Muscle layer of duodenum (tissue), 2 donors: Measurements from ENCODE around the gene PROK1.

Experiments used
- H3K27ac ChIP-seq: one replicate; pipeline ENCODE4 v1.7.0; 2013; ENCODE audit warnings: mild to moderate bottlenecking, low read length
- H3K27me3 ChIP-seq: one replicate; pipeline ENCODE4 v1.7.0; 2013; ENCODE audit warnings: low read depth, mild to moderate bottlenecking, control low read depth, low read length
- H3K36me3 ChIP-seq, 2 donors: one replicate each; pipeline ENCODE4 v1.7.0; 2013; ENCODE audit warnings: low read length in 2 of 2, control low read depth in 1 of 2, mild to moderate bottlenecking in 1 of 2; ENCODE audit not compliant: insufficient read depth in 2 of 2, control insufficient read depth in 1 of 2
- H3K4me1 ChIP-seq, 2 donors: one replicate each; pipeline ENCODE4 v1.7.0; 2013; ENCODE audit warnings: low read length in 2 of 2, mild to moderate bottlenecking in 2 of 2, control low read depth in 1 of 2, moderate library complexity in 1 of 2; ENCODE audit not compliant: insufficient read depth in 2 of 2, control insufficient read depth in 1 of 2
- H3K4me3 ChIP-seq, 2 donors: one replicate each; pipeline ENCODE4 v1.7.0; 2013; ENCODE audit warnings: low read length in 2 of 2, low read depth in 1 of 2, mild to moderate bottlenecking in 1 of 2
- H3K9me3 ChIP-seq, 2 donors: one replicate each; pipeline ENCODE4 v1.7.0; 2013; ENCODE audit warnings: low read length in 2 of 2, control low read depth in 1 of 2, mild to moderate bottlenecking in 1 of 2; ENCODE audit not compliant: control insufficient read depth in 1 of 2
- donor health status: healthy.

The PROK1 gene

DNA sequence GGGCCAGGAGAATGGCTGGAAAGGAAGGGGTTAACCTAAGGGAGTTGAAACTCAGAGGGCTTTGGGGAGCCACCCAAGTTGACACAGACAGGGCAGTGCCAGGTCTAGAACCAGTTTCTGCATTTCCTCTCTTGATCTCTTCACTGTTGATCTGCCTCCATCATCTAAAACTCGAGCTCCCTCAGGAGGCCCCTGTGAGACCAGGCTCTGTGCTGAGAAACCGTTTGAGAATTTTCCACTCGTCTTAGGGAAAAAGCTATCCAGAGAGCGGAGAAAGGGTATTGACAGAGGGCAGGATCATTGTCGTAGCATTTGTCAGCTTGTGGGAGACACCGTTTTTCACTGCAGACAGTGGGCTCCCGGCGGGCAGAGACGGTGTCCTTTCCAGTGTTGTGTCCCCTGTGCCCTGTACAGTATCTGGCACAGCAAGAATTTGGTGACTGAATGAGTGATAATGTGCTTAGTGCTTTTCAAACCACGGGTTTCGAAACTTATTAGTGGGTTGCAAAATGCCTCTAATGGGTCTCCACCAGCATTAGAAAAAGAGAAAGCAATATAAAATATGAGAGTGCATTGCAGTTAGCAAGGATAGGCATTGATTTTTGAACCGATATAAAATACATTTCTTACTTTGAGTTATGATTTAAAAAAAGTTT, 31.1 kb downstream of the PROK1 start:
- Histone ChIP-seq H3K9me3 (no peaks in the 10 kb centered on the region), H3K4me1 (no peaks in the 10 kb centered on the region), H3K4me3 (no peak overlapping the region), H3K27me3 (no peaks in the 10 kb centered on the region), H3K27ac (no peak overlapping the region), H3K36me3 (no peaks in the 10 kb centered on the region)

DNA sequence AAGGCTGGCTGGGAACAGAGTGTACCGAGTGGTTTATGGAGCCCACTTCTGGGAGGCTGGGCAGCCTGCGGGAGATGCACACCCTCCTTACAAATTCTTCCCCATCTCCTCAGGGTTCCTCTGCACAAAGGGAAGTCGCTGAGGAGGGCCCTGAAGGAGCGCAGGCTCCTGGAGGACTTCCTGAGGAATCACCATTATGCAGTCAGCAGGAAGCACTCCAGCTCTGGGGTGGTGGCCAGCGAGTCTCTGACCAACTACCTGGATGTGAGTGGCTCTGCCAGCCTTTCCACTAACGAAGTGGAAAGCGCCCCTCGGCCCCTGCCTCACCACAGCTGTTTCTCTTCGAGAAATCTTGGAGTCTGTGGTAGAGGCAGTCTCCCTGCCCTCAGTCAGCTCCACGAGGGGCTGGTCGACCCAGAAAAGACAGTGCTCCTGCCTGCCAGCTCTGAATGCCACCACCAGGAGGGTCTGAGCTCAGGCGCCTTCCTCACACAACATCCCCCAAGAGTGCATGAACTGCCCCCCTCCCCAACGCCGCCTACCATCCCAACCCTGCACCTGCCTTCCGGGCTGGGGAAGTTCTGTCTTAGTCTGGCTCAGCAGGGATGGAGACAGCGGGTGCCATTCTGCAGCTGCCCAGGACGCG, 31.8 kb downstream of the PROK1 start:
- Histone ChIP-seq H3K27ac (no peak overlapping the region), H3K27me3 (no peaks in the 10 kb centered on the region), H3K36me3 (no peaks in the 10 kb centered on the region), H3K4me1 (no peaks in the 10 kb centered on the region), H3K4me3 (no peak overlapping the region), H3K9me3 (no peaks in the 10 kb centered on the region)

- Histone ChIP-seq H3K36me3 (no peaks in the 10 kb centered on the region), H3K4me3 (no peak overlapping the region), H3K27me3 (no peaks in the 10 kb centered on the region), H3K9me3 (no peaks in the 10 kb centered on the region), H3K4me1 (no peaks in the 10 kb centered on the region), H3K27ac (no peak overlapping the region)
These were observed 32.3 kb downstream of the PROK1 start for GRCh38 chr1:110483308-110483685.

DNA sequence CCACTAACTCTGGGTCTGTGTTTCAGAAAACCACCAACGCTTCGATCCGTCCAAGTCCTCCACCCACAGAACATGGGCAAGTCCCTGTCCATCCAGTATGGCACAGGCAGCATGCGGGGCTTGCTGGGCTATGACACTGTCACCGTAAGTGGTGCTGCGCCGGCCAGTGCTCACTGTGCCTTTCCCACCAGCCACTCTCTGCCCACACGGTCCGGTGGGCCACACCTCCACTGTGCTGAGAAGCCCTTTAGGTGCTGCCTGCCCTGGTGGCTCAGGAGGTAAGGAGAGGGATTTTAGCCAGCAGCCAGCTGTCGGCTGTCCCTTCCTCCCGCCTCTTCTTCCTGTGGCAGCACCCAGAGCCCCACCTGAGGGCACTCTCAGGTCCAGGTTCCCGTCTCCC, 33.9 kb downstream of the PROK1 start:
- no peaks in the 10 kb centered on the region for H3K9me3 ChIP-seq

GRCh38 chr1:110485725-110486124, 34.8 kb downstream of the PROK1 start:
- Histone ChIP-seq H3K9me3 (no peaks in the 10 kb centered on the region), H3K36me3 (no peaks in the 10 kb centered on the region), H3K4me1 (no peaks in the 10 kb centered on the region), H3K27ac (no peak overlapping the region), H3K27me3 (no peaks in the 10 kb centered on the region), H3K4me3 (no peak overlapping the region)

More for the DNA sequence above, 33.9 kb downstream of the PROK1 start:
- no peaks in the 10 kb centered on the region for H3K36me3 ChIP-seq
- H3K4me3 ChIP-seq, result no peak overlapping the region
- no peak overlapping the region for H3K27ac ChIP-seq
- no peaks in the 10 kb centered on the region for H3K27me3 ChIP-seq
- H3K4me1 ChIP-seq, result no peaks in the 10 kb centered on the region

DNA sequence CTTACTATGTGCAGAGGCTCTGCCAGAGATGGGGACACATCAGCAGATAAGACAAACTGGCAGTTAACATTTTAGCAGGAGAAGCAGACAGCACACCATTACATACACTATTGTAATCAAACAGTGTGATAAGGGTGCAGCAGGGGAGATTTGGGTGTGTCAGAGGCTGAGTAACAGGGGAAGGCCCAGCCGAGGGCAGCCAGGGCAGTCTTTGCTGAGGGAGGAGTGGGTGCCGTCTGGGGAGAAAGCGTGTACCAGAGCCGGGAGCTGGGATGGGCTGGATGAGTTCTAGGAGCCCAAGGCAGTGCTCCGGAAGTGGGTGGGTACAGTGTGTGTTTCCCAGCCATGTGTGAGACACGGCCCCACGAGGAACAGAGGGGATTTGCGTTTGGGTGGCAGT, 36.8 kb downstream of the PROK1 start:
- H3K36me3 ChIP-seq, result no peaks in the 10 kb centered on the region
- H3K9me3 ChIP-seq, result no peaks in the 10 kb centered on the region
- no peaks in the 10 kb centered on the region for H3K4me1 ChIP-seq
- H3K27me3 ChIP-seq, result no peaks in the 10 kb centered on the region
- H3K27ac ChIP-seq, result no peak overlapping the region
- H3K4me3 ChIP-seq, result no peak overlapping the region

DNA sequence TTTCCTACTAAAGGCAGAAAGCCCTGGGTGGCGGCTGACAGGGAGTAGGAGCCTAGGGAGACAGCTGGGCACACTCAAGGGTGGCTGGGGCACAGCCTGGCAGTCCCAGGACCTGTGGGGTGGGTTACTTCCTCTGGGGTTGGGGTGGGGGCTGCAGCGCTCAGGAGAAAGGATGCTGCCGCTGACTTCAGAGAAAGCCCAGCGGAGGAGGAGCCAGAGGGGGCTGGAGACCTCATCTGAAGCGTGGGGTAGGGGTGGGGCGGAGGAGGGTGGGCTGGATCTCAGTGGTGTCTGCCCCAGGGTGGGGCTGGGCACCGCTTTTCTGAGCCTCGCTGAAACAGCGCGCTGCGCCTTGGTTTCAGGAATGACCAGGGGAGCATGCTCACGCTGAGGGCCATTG, 37.2 kb downstream of the PROK1 start:
- Histone ChIP-seq H3K27ac (no peak overlapping the region), H3K36me3 (no peaks in the 10 kb centered on the region), H3K27me3 (no peaks in the 10 kb centered on the region), H3K4me3 (no peak overlapping the region), H3K4me1 (no peaks in the 10 kb centered on the region), H3K9me3 (no peaks in the 10 kb centered on the region)

- Histone ChIP-seq H3K9me3 (no peaks in the 10 kb centered on the region), H3K27me3 (no peaks in the 10 kb centered on the region), H3K27ac (no peak overlapping the region), H3K4me1 (no peaks in the 10 kb centered on the region), H3K36me3 (no peaks in the 10 kb centered on the region), H3K4me3 (no peak overlapping the region)
These were observed 37.9 kb downstream of the PROK1 start for GRCh38 chr1:110488867-110489266.

DNA sequence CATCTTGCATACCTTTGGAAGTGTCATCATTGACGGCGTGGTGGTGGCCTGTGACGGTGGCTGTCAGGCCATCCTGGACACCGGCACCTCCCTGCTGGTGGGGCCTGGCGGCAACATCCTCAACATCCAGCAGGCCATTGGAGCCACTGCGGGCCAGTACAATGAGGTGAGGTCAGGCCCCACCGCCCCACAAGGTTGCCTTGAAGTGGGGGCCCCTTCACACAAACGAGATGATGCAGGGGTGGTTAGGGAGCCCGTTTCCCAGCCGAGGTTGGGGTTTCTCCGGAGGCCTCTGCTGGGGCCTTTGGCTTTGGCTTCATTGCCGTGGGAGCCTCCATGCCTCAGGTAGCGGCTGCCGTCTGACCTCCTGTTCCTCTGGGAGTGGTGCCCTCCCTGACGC, 38.5 kb downstream of the PROK1 start:
- Histone ChIP-seq H3K9me3 (no peaks in the 10 kb centered on the region), H3K27me3 (no peaks in the 10 kb centered on the region), H3K4me1 (no peaks in the 10 kb centered on the region), H3K36me3 (no peaks in the 10 kb centered on the region), H3K27ac (no peak overlapping the region), H3K4me3 (no peak overlapping the region)

DNA sequence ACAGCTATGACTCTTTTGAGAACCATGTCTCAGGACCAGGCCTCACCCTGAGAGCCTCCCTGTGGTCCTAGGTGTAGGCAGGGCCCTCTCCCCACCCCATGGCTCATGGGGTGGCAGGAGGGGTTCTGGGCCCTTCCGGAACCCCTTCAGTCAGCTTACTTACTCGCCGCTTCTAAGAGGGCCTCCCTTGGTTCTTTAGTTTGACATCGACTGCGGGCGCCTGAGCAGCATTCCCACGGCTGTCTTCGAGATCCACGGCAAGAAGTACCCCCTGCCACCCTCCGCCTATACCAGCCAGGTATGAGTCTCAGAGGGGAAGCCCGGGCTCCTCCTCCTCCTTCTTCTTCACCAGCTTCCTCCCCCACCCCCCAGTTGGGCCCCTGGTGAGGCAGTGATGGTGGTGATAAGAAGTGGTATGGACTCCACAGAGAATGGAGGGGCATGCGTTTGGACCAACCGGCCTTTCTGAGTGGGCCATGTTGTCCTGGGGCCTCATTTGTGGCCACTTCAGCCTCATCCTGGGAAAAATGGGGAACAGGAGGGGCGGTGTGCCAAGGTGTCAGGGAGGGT, 39.1 kb downstream of the PROK1 start:
- Histone ChIP-seq H3K4me1 (no peaks in the 10 kb centered on the region), H3K27ac (no peak overlapping the region), H3K9me3 (no peaks in the 10 kb centered on the region)

GRCh38 chr1:110490791-110491451, 40.0 kb downstream of the PROK1 start:
- no peaks in the 10 kb centered on the region for H3K27me3 ChIP-seq
- H3K9me3 ChIP-seq, result no peaks in the 10 kb centered on the region
- no peaks in the 10 kb centered on the region for H3K36me3 ChIP-seq
- H3K27ac ChIP-seq, result no peak overlapping the region
- no peak overlapping the region for H3K4me3 ChIP-seq
- no peaks in the 10 kb centered on the region for H3K4me1 ChIP-seq

More for the DNA sequence above, 39.1 kb downstream of the PROK1 start:
- no peaks in the 10 kb centered on the region for H3K36me3 ChIP-seq
- no peaks in the 10 kb centered on the region for H3K27me3 ChIP-seq
- H3K4me3 ChIP-seq, result no peak overlapping the region
